Vagina (tissue), 2 donors: ENCODE data around the gene NRXN2. TPM values are rescaled to one million over a fixed set of nuclear protein-coding genes. Genes with fewer than 3 reads are reported as not detected.

Experiments used
- DNase-seq, 2 donors: peaks; one replicate each; pipeline ENCODE4 v3.0.0-alpha.2; 2017; ENCODE audit errors: extremely low spot score in 2 of 2
- H3K27ac ChIP-seq: fragments of 200-600 bp; sonication (generic); one replicate; pipeline ENCODE4 v1.5.1; 2019
- H3K27me3 ChIP-seq: fragments of 200-600 bp; sonication (generic); one replicate; pipeline ENCODE4 v1.5.1; 2019
- H3K36me3 ChIP-seq, 2 donors: fragments of 200-600 bp; sonication (generic); one replicate each; pipeline ENCODE4 v1.5.1; 2017 to 2019
- H3K4me1 ChIP-seq: fragments of 200-600 bp; sonication (generic); one replicate; pipeline ENCODE4 v1.5.1; 2019
- H3K4me3 ChIP-seq, 2 donors: fragments of 200-600 bp; sonication (generic); 1 replicate in 1 of 2; 2 replicates in 1 of 2; pipeline ENCODE4 v1.5.1; 2016 to 2019
- H3K9me3 ChIP-seq: fragments of 200-600 bp; sonication (generic); one replicate; pipeline ENCODE4 v1.5.1; 2019
- POLR2A ChIP-seq, 2 donors: fragments of 450-650 bp; IDR thresholded peaks; one replicate each; pipeline ENCODE4 v1.6.1; 2017; ENCODE audit warnings: antibody characterized with exemption in 2 of 2, mild to moderate bottlenecking in 2 of 2, moderate library complexity in 2 of 2
- POLR2AphosphoS5 ChIP-seq, 2 donors: sonication (generic); formaldehyde crosslinking; IDR thresholded peaks; one replicate each; pipeline ENCODE4 v1.9.0; 2017; ENCODE audit warnings: antibody characterized with exemption in 2 of 2, mild to moderate bottlenecking in 2 of 2, low read depth in 1 of 2; ENCODE audit not compliant: insufficient read depth in 1 of 2
- intact Hi-C: fragments of 100-400 bp; cut with DNase I; formaldehyde crosslinking; loops from one replicate; pipeline ENCODE4 v1.15.1; 2023
- total RNA-seq: library from RNA; depleted of rRNA; stranded (reverse); fragments of >200 nt; gene quantifications from one replicate; pipeline ENCODE4 v1.2.3, GENCODE V29; 2016
- TF ChIP-seq, protein P1 (sequence below), 3 experiments: fragments of 450-650 bp in 2 of 3; fragments of 200-600 bp in 1 of 3; sonication (generic) in 1 of 3; IDR thresholded peaks; one replicate each; pipeline ENCODE4 v1.5.1; 2017 to 2019; ENCODE audit warnings: antibody characterized with exemption in 3 of 3, mild to moderate bottlenecking in 2 of 3, moderate library complexity in 2 of 3

NRXN2 gene
- total RNA-seq, 1 donor from 2014 or later = 16.9 TPM

DNA sequence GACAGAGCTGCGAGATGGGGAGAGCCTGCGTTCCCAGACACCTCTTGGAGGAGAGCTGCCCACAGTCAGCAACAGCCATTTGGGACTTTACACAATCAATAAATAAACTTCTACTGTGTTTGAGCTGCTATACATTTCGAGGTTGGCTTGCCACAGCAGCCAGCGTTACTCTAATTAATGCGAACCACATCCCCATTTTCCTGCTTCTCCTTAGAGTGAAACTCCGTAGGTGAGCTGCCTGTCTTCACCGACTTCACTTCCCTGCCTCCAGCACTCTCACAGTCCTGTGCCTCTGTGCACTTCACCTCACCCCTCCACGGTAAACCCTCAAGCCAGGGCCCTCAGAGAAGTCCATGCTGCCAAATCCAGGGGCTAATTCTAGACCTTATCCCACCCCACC lies 137.8 kb downstream of the NRXN2 start:
- no peak for DNase-seq
- Histone ChIP-seq H3K4me3 (no peak overlapping the region), H3K36me3 (no peaks in the 10 kb centered on the region), H3K4me1 (no peaks in the 10 kb centered on the region), H3K27me3 (no peaks in the 10 kb centered on the region), H3K27ac (no peak overlapping the region), H3K9me3 (no peaks in the 10 kb centered on the region)
- TF ChIP-seq, protein P1, sequence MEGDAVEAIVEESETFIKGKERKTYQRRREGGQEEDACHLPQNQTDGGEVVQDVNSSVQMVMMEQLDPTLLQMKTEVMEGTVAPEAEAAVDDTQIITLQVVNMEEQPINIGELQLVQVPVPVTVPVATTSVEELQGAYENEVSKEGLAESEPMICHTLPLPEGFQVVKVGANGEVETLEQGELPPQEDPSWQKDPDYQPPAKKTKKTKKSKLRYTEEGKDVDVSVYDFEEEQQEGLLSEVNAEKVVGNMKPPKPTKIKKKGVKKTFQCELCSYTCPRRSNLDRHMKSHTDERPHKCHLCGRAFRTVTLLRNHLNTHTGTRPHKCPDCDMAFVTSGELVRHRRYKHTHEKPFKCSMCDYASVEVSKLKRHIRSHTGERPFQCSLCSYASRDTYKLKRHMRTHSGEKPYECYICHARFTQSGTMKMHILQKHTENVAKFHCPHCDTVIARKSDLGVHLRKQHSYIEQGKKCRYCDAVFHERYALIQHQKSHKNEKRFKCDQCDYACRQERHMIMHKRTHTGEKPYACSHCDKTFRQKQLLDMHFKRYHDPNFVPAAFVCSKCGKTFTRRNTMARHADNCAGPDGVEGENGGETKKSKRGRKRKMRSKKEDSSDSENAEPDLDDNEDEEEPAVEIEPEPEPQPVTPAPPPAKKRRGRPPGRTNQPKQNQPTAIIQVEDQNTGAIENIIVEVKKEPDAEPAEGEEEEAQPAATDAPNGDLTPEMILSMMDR (IDR thresholded peaks at IDR 0.05) = no peak
- intact Hi-C loops = no loop called here

DNA sequence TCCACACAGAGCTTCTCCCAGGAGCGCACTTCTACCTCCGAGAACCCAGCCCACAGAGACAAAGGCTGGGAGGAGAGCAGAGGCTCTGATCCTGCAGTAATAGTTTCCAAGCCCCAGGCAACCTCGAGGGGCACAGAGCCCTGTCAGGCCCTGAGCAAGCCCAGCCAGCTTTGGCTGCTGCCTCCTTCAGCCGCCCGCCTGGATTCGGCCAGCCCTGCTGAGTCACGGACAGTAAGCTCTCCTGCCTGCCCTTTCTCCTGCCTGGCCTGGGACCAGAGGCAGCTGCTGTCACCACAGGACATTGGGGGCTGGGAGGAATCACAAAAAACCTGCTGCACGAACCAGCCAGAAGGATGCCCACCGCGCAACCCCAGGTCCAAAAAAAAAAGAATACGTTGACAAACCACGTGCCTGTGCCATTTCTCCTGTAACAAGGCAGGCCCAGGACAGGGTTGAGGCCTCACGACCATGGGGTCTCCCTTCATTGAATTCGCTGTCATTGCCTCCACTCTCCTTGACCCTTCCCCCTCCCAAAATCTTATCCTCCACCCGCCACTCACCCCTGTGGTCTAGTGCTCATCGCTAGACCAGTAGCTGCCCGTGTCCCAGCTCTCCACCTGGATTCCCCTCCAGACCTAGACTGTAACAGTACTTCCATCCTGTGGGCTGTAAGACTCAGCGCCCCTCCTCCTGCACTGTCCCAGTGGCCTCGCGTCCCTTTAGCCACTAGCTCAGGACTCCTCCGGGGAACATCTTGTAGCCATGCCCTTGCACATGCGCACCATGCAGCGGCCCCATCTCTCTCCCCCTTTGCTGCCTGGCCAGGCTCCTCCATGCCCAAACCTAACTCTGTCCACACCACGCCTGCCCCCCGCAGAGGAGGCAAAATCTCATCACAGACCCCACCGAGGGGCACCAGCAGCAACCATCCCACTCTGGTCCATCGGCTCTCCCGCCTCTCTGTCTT lies 139.4 kb downstream of the NRXN2 start:
- H3K27ac ChIP-seq = no peak overlapping the region
- intact Hi-C loops = no loop called here
- TF ChIP-seq POLR2A (IDR thresholded peaks at IDR 0.05) = no peak
- TF ChIP-seq, protein P1 (IDR thresholded peaks at IDR 0.05) = no peak
- no peak for TF ChIP-seq POLR2AphosphoS5 (IDR thresholded peaks at IDR 0.05; ENCODE audit: insufficient read depth in 1 of 2, low read depth in 1 of 2)
- no peaks in the 10 kb centered on the region for H3K27me3 ChIP-seq
- H3K9me3 ChIP-seq = no peaks in the 10 kb centered on the region
- H3K4me1 ChIP-seq = no peaks in the 10 kb centered on the region
- no peak for DNase-seq
- H3K4me3 ChIP-seq = no peak overlapping the region
- H3K36me3 ChIP-seq = no peaks in the 10 kb centered on the region

DNA sequence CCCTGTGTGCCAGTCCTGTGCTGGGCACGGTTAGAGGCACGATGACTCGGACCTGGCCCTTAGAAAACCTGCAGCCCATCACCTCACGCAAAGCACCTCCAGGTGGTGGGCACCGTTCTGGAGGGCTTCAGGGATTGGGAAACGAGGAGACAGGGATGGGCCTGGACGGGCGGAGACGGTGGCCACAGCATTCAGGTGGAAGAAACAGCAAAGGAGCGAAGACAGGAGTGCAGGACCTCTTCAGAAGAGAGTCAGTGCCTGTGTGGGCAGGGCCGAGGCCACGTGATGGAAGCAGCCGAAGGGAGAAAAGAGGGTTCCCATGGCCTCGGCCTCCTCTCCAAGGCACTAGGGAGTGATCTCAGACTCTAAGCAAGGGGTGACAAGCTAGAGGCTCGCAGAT lies 140.1 kb downstream of the NRXN2 start:
- intact Hi-C loops = no loop called here
- Histone ChIP-seq H3K4me3 (no peak overlapping the region), H3K27ac (no peak overlapping the region), H3K36me3 (no peaks in the 10 kb centered on the region), H3K27me3 (no peaks in the 10 kb centered on the region), H3K9me3 (no peaks in the 10 kb centered on the region), H3K4me1 (no peaks in the 10 kb centered on the region)
- no peak for DNase-seq
- TF ChIP-seq POLR2AphosphoS5 (IDR thresholded peaks at IDR 0.05; ENCODE audit: insufficient read depth in 1 of 2, low read depth in 1 of 2) (no peak), POLR2A (IDR thresholded peaks at IDR 0.05) (no peak)
- TF ChIP-seq, protein P1 (IDR thresholded peaks at IDR 0.05) = no peak

DNA sequence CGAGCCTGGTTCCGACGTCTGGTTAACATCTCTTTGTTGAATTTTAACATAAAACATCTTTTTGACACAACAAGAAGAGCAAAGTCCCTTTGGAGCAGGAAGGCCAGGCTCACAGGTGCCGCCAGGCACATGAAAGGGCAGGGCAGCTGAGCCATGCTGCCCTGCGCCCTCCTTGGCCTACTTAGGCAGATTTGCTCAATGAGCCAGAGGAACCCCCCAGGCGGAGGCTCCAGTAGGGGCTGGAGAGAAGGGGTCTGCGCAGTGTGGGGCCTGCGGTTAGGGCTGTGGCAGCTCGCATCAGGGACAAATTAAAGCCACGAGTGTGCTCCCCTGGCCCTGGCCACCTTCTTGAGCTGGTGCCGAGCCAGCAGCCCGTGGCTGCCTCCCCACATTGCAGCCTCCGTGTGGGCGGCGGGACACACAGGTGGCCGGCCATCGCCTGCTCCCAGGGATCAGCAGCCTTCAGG lies 141.9 kb downstream of the NRXN2 start:
- H3K36me3 ChIP-seq = no peaks in the 10 kb centered on the region
- intact Hi-C loops = no loop called here
- no peaks in the 10 kb centered on the region for H3K9me3 ChIP-seq
- no peak overlapping the region for H3K4me3 ChIP-seq
- H3K27ac ChIP-seq = no peak overlapping the region
- TF ChIP-seq POLR2A (IDR thresholded peaks at IDR 0.05) (no peak), POLR2AphosphoS5 (IDR thresholded peaks at IDR 0.05; ENCODE audit: insufficient read depth in 1 of 2, low read depth in 1 of 2) (no peak)
- TF ChIP-seq, protein P1 (IDR thresholded peaks at IDR 0.05) = no peak
- H3K4me1 ChIP-seq = no peaks in the 10 kb centered on the region
- DNase-seq = no peak
- H3K27me3 ChIP-seq = no peaks in the 10 kb centered on the region

DNA sequence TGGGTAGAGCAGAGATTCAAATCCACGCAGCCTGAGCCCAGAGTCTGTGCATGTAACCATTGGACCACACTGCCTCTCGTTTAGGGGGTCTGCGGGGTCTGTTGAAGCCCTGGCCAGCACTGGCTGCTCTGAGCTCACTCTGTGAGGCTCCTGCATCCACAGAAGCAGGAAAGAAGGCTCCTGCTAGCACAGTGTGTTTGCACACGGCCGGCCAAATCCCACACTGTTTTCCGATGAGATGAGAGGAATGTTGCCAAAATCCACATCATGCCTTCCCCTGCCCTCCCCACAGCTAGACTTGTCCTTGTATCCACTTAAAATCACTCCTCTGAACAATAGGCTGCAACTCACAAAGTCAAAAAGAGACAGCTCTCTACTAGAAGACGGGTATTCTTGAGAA lies 142.6 kb downstream of the NRXN2 start:
- Histone ChIP-seq H3K4me3 (no peak overlapping the region), H3K4me1 (no peaks in the 10 kb centered on the region), H3K36me3 (no peaks in the 10 kb centered on the region), H3K27me3 (no peaks in the 10 kb centered on the region), H3K9me3 (no peaks in the 10 kb centered on the region), H3K27ac (no peak overlapping the region)
- intact Hi-C loops = no loop called here
- no peak for DNase-seq
- TF ChIP-seq POLR2A (IDR thresholded peaks at IDR 0.05) = no peak
- TF ChIP-seq POLR2AphosphoS5 (IDR thresholded peaks at IDR 0.05; ENCODE audit: insufficient read depth in 1 of 2, low read depth in 1 of 2) = no peak
- TF ChIP-seq, protein P1 (IDR thresholded peaks at IDR 0.05) = no peak
